ENCODE data around the gene LIX1L. TPM values are rescaled to one million over a fixed set of nuclear protein-coding genes. Genes with fewer than 3 reads are reported as not detected.

The LIX1L gene
- total and polyA plus RNA-seq, 2 donors (not counting 1 experiment from before 2014, with no cell fraction given), result 14.4 to 31.7 TPM

DNA sequence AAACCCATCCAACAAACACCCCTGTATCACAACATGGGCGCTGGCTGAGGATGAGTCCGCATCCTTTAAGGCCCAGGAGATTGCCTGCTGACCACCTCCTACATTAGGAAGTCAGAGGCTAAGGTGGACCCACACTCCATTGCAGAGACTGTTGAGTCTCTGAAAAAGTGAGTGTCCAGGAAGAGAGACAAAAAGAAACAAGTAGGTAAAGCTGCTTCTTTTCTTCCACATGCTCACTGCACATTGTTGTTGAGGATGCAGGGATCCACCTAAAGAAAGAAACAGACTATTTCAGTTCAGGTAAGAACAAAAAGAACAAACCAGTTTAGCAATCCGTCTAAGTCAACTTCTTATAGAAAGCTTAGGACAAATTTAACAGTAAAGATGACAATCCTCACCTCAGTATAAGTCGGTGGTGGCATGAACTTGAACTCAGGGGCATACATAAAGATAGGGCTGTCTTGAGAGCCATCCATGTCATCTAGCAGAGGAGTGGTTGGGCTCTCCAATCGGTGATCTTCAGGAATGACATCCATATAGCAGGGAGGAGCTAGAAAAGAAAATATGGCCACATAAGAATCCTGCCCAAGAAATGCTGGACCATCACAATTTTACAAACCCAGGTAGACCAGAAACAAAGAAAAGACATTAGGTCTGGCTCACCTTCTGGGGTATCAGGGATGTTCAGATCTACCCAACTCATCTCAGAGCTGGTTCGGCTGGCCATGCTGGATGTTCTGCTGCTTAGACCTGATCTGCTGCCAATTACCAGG lies 36.0 kb upstream of the LIX1L start:
- Histone ChIP-seq H2AFZ (ENCODE audit: insufficient read depth, low read depth, low read length, poor library complexity, severe bottlenecking) (no peak overlapping the region), H3K27me3 (replicated peaks in 1 of 4; ENCODE audit: control extremely low read depth in 1 of 4, control insufficient read depth in 3 of 4, insufficient read depth in 4 of 4, low read length in 3 of 4) (no peaks in the 10 kb centered on the region), H4K20me1 (ENCODE audit: control insufficient read depth, insufficient read depth, low read length, poor library complexity, severe bottlenecking) (peaks cover 39% of the 10 kb centered on the region), H3K4me1 (ENCODE audit: control insufficient read depth in 2 of 2, insufficient read depth in 2 of 2, low read length in 2 of 2) (peaks cover 41 to 56% of the 10 kb centered on the region in 2 donors), H3K4me2 (replicated peaks; ENCODE audit: low read depth, low read length, poor library complexity, severe bottlenecking) (peak overlapping the region; percentile 80), H3K79me2 (ENCODE audit: control insufficient read depth, insufficient read depth, low read length) (peaks cover 46% of the 10 kb centered on the region), H3K9me3 (ENCODE audit: control extremely low read depth in 1 of 3, control insufficient read depth in 2 of 3, insufficient read depth in 1 of 3, low read length in 2 of 3) (no peaks in the 10 kb centered on the region), H3K27ac (ENCODE audit: low read length in 2 of 2) (peak overlapping the region; percentile 6 to 82), H3K4me3 (ENCODE audit: control extremely low read depth in 1 of 5, extremely low read depth in 1 of 5, insufficient read depth in 1 of 5, low read depth in 2 of 5, low read length in 4 of 5) (peak overlapping the region; percentile 81 to 100 (median 95)), H3K9ac (ENCODE audit: low read length) (peak overlapping the region; percentile 81), H3K36me3 (replicated peaks in 1 of 2; ENCODE audit: control extremely low read depth in 1 of 2, control insufficient read depth in 1 of 2, extremely low read depth in 1 of 2, insufficient read depth in 2 of 2, low read length in 1 of 2) (peaks cover 12 to 40% of the 10 kb centered on the region in 2 experiments)
- intact Hi-C loops (cut with micrococcal nuclease), result no loop called here
- DNase-seq (no peak), ATAC-seq (ENCODE audit: low read depth) (no peak)
- ChIA-PET CTCF (interaction anchor here (1.0 to 14.8 kb wide), 4 partner anchors 9 to 148 kb away, joined by 4 to 207 read pairs (median 70); partner anchors contain the start of gene NUDT17), POLR2A (interaction anchor here (0.7 to 12.1 kb wide), 7 partner anchors 9 to 29 kb away, joined by 4 to 131 read pairs (median 5); partner anchors contain the start of genes ANKRD34A and POLR3GL)
- 14% methylated on average over 1 of the region's 6 CpGs for WGBS (ENCODE audit: insufficient coverage)
- TF ChIP-seq, protein P1, sequence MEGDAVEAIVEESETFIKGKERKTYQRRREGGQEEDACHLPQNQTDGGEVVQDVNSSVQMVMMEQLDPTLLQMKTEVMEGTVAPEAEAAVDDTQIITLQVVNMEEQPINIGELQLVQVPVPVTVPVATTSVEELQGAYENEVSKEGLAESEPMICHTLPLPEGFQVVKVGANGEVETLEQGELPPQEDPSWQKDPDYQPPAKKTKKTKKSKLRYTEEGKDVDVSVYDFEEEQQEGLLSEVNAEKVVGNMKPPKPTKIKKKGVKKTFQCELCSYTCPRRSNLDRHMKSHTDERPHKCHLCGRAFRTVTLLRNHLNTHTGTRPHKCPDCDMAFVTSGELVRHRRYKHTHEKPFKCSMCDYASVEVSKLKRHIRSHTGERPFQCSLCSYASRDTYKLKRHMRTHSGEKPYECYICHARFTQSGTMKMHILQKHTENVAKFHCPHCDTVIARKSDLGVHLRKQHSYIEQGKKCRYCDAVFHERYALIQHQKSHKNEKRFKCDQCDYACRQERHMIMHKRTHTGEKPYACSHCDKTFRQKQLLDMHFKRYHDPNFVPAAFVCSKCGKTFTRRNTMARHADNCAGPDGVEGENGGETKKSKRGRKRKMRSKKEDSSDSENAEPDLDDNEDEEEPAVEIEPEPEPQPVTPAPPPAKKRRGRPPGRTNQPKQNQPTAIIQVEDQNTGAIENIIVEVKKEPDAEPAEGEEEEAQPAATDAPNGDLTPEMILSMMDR (IDR thresholded peaks at IDR 0.05), result no peak
- TF ChIP-seq EZH2 (IDR thresholded peaks at IDR 0.05; ENCODE audit: borderline replicate concordance, insufficient read depth, low read depth, low read length, poor library complexity, severe bottlenecking), result no peak
- H3K27me3 Mint-ChIP-seq, result no peaks in the 10 kb centered on the region
- peak overlapping the region; percentile 100 for H3K27ac Mint-ChIP-seq
- peak overlapping the region; percentile 95 for H3K4me3 Mint-ChIP-seq
- H3K9me3 Mint-ChIP-seq (ENCODE audit: insufficient read depth), result no peaks in the 10 kb centered on the region
- H3K4me1 Mint-ChIP-seq, result peaks cover 75% of the 10 kb centered on the region
